RWPE1 (cell line): Measurements from ENCODE around the gene KCNK10.

Experiments used
- CTCF ChIA-PET: fragments of 350-600 bp; sonication (Branson Sonifier 250); formaldehyde crosslinking; extraction: SDS; loops from one replicate; lab custom pipeline; 2021; lab: Yijun Ruan, JAX
- POLR2A ChIA-PET: fragments of 400-600 bp; formaldehyde crosslinking; extraction: SDS; loops from one replicate; lab custom pipeline; 2020; ENCODE audit warnings: antibody characterized with exemption; ENCODE audit not compliant: low non-redundant PET; lab: Yijun Ruan, JAX
- DNase-seq: peaks from one replicate; pipeline ENCODE4 v3.0.0; 2012; ENCODE audit warnings: low spot score
- H3K27ac ChIP-seq: fragments of 450-650 bp; 2 replicates; pipeline ENCODE4 v1.5.1; 2017
- CTCF ChIP-seq: fragments of 450-650 bp; conservative IDR thresholded peaks from 2 replicates; pipeline ENCODE4 v1.5.1; 2017; ENCODE audit warnings: low read depth, mild to moderate bottlenecking

KCNK10 gene

GRCh38 chr14:88323523-88324199 lies 592 bp upstream of the KCNK10 start:
- POLR2A ChIA-PET: no interaction called here
- TF ChIP-seq CTCF: no peak
- no peak overlapping the region for H3K27ac ChIP-seq
- DNase-seq: no peak
- CTCF ChIA-PET: no interaction called here

- TF ChIP-seq CTCF: no peak
- no peak overlapping the region for H3K27ac ChIP-seq
- ChIA-PET CTCF (no interaction called here), POLR2A (no interaction called here)
- no peak for DNase-seq
Measured at GRCh38 chr14:88322504-88323085, 474 bp downstream of the KCNK10 start.

GRCh38 chr14:88321692-88322503 lies 1.2 kb downstream of the KCNK10 start:
- ChIA-PET CTCF (no interaction called here), POLR2A (no interaction called here)
- no peak overlapping the region for H3K27ac ChIP-seq
- no peak for TF ChIP-seq CTCF
- DNase-seq: no peak

GRCh38 chr14:88318406-88318805 lies 4.7 kb downstream of the KCNK10 start:
- ChIA-PET CTCF (no interaction called here), POLR2A (no interaction called here)
- no peak for DNase-seq
- H3K27ac ChIP-seq: no peak overlapping the region
- no peak for TF ChIP-seq CTCF

- CTCF ChIA-PET: no interaction called here
Measured at GRCh38 chr14:88316521-88316920, 6.5 kb downstream of the KCNK10 start.

GRCh38 chr14:88312257-88312656 lies 10.8 kb downstream of the KCNK10 start:
- no peak overlapping the region for H3K27ac ChIP-seq
- CTCF ChIA-PET: no interaction called here
- POLR2A ChIA-PET: no interaction called here
- no peak for TF ChIP-seq CTCF
- DNase-seq: no peak

More at GRCh38 chr14:88316521-88316920, 6.5 kb downstream of the KCNK10 start:
- POLR2A ChIA-PET: no interaction called here
- no peak for TF ChIP-seq CTCF
- DNase-seq: no peak
- H3K27ac ChIP-seq: no peak overlapping the region
